Stimulated activated memory B cell treated with anti-CD40 and anti-IgM and Interleukin-4, amounts not matched to agents 10 μg/mL and 1 μg/mL and 100 μg/mL, for 72 hours (primary cell): ENCODE measurements around the gene TNIP2.

ENCODE experiments used
- ATAC-seq: fragments of 150-1000 bp; cut with Tn5 transposase; 2 replicates; pipeline ENCODE4 v1.10.0; 2021
- H3K27ac Mint-ChIP-seq: one replicate; pipeline ENCODE4 v1.8.0; 2022; ENCODE audit warnings: mild to moderate bottlenecking, mixed read lengths
- H3K27me3 Mint-ChIP-seq: one replicate; pipeline ENCODE4 v1.8.0; 2022; ENCODE audit warnings: mixed read lengths
- H3K36me3 Mint-ChIP-seq: one replicate; pipeline ENCODE4 v1.8.0; 2022; ENCODE audit warnings: mixed read lengths
- H3K4me1 Mint-ChIP-seq: one replicate; pipeline ENCODE4 v1.8.0; 2022; ENCODE audit warnings: mixed read lengths
- H3K4me3 Mint-ChIP-seq: one replicate; pipeline ENCODE4 v1.8.0; 2022; ENCODE audit warnings: mild to moderate bottlenecking, moderate library complexity, mixed read lengths
- H3K9me3 Mint-ChIP-seq: one replicate; pipeline ENCODE4 v1.8.0; 2022; ENCODE audit warnings: mixed read lengths

The TNIP2 gene

GRCh38 chr4:2796849-2797544 lies 40.9 kb upstream of the TNIP2 start:
- Mint-ChIP-seq H3K27me3 (no peaks in the 10 kb centered on the region), H3K4me1 (peaks cover 81% of the 10 kb centered on the region), H3K4me3 (no peak overlapping the region), H3K9me3 (no peaks in the 10 kb centered on the region), H3K27ac (peak overlapping the region; percentile 87), H3K36me3 (no peaks in the 10 kb centered on the region)
- no peak for ATAC-seq

DNA sequence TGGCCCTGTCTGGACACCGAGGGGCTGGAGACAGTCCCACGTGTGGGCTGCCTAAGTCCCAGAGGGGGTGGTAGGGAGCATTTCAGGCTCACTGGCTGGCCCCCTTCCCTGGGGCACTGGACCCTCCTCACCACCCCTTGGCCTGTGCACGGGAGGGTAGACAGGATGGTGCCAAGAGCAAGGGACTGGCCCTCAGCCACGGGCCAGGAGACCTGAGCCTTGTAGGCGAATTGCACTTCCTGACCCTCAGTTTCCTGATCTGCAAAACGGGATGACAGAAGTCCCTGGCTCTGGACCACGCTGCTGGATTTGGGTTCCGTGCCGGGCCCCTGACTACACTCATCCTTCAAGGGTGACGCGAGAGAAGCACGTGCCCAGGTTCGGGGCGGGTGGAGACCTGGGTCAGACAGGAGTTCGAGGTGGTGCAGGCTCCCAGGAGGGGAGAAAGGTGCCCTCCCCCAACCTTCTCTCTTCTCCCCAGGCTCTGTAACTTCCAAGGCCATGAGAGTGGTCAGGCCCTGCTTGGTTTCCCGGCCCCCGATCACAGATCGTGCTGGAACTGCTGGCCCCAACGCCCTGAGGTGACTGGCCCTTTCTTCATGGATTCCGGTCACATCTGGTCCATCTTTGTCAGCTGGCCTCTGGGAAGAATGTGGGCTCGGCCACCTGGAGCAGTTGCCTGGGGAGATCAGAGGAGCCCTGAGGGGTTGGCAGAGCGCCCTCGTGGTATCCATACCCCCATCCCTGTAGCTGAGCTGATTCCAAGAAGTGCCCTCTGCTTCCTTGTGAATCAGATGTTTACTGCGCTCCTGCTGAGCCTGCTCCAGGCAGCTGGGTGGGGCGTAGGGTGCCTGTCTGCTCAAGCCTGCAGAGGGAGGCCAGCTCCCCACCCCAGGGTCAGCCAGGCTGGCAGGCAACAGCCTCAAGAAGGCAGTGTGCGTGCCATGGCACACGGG lies 40.0 kb upstream of the TNIP2 start:
- no peak for ATAC-seq
- Mint-ChIP-seq H3K4me3 (no peak overlapping the region), H3K27ac (no peak overlapping the region), H3K9me3 (no peaks in the 10 kb centered on the region), H3K27me3 (no peaks in the 10 kb centered on the region), H3K36me3 (no peaks in the 10 kb centered on the region), H3K4me1 (peaks cover 81% of the 10 kb centered on the region)

DNA sequence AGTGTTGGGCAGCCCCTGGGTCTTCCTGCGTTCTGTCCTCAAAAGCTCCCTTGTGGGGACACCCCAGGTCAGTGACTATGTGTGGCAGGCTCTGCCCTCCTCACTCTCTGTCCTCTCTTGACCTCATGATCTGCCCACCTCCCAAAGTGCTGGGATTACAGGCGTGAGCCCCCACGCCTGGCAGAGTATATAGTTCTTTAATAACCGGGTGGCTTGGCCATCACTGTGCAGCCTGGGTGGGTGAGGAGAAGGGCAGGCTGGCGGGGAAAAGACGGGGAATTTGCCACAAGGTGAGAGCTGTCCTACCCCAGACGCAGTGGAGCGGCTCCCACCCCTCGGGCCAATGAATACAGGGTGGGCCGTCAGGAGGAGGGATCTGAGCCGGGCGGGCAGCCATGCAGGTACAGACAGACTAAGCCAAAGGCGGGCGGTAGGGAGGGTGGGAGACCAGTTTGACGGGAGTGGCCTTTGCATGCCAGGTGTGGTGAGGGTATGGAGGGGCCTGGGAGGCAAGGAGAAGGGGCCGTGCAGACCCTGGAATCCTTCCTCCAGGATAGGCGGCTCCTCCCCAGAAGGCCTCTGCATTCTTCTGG lies 39.3 kb upstream of the TNIP2 start:
- H3K27ac Mint-ChIP-seq = no peak overlapping the region
- no peaks in the 10 kb centered on the region for H3K9me3 Mint-ChIP-seq
- H3K4me3 Mint-ChIP-seq = no peak overlapping the region
- peaks cover 81% of the 10 kb centered on the region for H3K4me1 Mint-ChIP-seq
- ATAC-seq = no peak
- H3K27me3 Mint-ChIP-seq = no peaks in the 10 kb centered on the region
- H3K36me3 Mint-ChIP-seq = no peaks in the 10 kb centered on the region

DNA sequence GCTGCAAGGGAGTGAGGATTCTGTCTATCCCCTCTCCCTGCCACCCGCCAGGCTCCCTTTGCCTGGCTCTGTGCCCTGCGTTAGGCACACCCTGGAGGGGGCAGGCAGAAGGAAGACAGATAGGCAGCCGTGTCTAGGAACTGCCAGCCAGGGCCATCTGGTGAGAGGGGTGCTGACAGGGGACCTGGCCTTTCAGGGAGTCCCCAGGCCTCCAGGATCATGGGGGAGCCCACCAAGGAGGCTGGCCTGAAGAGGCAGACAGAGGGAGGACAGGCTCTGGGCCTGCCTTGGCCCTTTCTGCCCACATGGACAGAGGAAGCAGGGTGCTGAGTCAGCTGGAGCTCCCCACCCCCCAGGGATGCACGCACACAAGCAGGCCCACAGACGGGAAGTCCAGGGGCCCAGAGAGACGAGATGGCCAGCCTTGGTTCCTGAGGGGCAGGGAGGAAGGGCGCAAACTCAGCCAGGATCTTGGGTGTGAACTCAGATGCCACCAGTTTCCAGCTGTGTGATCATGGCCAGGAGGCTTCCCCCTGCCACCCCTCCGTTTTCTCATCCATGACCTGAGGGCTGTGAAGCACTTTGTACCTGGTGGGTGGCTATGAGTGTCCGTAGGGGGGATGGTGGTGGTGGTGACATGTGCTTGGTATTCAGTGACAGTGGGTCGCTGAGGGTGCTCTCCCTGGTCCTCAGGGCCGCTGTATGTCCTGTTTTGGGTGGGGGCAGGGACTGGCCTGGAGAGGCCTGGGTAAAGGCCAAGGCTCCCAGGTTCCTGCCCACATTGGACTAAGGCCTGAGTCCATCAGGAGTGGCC lies 38.6 kb upstream of the TNIP2 start:
- Mint-ChIP-seq H3K9me3 (no peaks in the 10 kb centered on the region), H3K27ac (peak overlapping the region; percentile 46), H3K36me3 (no peaks in the 10 kb centered on the region), H3K4me3 (peak overlapping the region; percentile 81), H3K27me3 (no peaks in the 10 kb centered on the region), H3K4me1 (peaks cover 80% of the 10 kb centered on the region)
- ATAC-seq = no peak

GRCh38 chr4:2793586-2794485 lies 37.7 kb upstream of the TNIP2 start:
- H3K4me1 Mint-ChIP-seq = peaks cover 80% of the 10 kb centered on the region
- no peaks in the 10 kb centered on the region for H3K27me3 Mint-ChIP-seq

GRCh38 chr4:2792711-2793585 lies 36.8 kb upstream of the TNIP2 start, which contains the start of gene SH3BP2:
Gene SH3BP2 (plus strand): TSS chr4:2793085. CDS start chr4:2820618, 27,533 bp downstream.
- H3K36me3 Mint-ChIP-seq = no peaks in the 10 kb centered on the region
- H3K4me1 Mint-ChIP-seq = peaks cover 80% of the 10 kb centered on the region
- ATAC-seq = peak; percentile 70
- peak within 1 kb of the TSS; percentile 96 for H3K27ac Mint-ChIP-seq
- H3K9me3 Mint-ChIP-seq = no peaks in the 10 kb centered on the region
- peak within 1 kb of the TSS; percentile 81 for H3K4me3 Mint-ChIP-seq
- H3K27me3 Mint-ChIP-seq = no peaks in the 10 kb centered on the region

More at GRCh38 chr4:2793586-2794485, 37.7 kb upstream of the TNIP2 start:
- Mint-ChIP-seq H3K36me3 (no peaks in the 10 kb centered on the region), H3K9me3 (no peaks in the 10 kb centered on the region), H3K27ac (peak overlapping the region; percentile 46), H3K4me3 (peak overlapping the region; percentile 81)
- ATAC-seq = peak; percentile 9

GRCh38 chr4:2792396-2792710 lies 36.2 kb upstream of the TNIP2 start:
- Mint-ChIP-seq H3K27ac (peak overlapping the region; percentile 96), H3K4me1 (peaks cover 80% of the 10 kb centered on the region), H3K4me3 (peak overlapping the region; percentile 21), H3K36me3 (no peaks in the 10 kb centered on the region), H3K9me3 (no peaks in the 10 kb centered on the region), H3K27me3 (no peaks in the 10 kb centered on the region)
- no peak for ATAC-seq

- ATAC-seq = no peak
- Mint-ChIP-seq H3K36me3 (no peaks in the 10 kb centered on the region), H3K27ac (peak overlapping the region; percentile 96), H3K9me3 (no peaks in the 10 kb centered on the region), H3K27me3 (no peaks in the 10 kb centered on the region), H3K4me3 (no peak overlapping the region), H3K4me1 (peaks cover 84% of the 10 kb centered on the region)
Measured at GRCh38 chr4:2791518-2792395, 35.6 kb upstream of the TNIP2 start.

DNA sequence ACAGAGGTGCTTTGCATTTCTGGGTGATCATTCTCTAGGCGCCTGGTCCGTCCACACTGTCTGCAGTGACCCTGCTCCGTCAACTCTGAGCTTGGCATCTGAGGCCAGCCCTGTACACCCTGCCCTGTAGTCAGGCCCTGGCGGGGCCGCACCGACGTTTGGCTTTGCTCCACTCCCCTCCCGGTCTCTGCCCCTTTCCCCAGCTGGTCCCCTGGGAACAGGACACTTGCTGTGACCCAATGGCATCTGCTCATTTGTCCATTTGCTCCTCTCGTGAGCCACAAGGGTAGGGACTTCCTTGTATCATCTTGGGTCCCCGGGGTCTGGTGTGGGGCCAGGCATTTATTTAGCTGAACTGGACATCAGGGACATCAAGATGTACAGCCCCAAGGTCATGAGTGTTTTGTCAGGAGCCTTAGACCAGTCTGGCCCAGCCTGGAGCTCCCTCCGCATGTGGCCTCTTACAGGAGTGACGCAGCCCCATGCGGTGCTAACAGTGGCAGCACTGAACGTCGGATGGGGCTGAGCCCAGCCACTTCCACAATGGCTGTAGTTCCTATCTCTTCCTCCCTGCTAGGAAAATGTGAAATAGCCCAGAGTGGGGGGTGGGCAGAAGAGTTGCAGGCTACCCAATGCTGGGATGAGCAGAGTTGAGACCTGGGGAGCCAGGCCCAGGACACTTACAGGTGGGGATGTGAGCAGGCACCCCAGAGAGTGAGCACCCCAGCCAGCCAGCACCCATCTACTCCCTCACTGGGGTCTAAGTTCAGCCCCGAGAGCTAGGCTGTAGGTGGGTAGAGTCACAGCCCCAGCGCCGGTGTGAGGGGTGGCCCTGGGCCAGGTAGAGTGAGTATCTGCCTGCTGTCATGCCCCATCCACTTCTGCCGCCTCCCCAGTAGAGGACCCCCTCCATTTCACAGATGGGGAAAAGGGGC lies 34.7 kb upstream of the TNIP2 start:
- Mint-ChIP-seq H3K4me1 (peaks cover 89% of the 10 kb centered on the region), H3K27me3 (no peaks in the 10 kb centered on the region), H3K4me3 (no peak overlapping the region), H3K27ac (peak overlapping the region; percentile 96), H3K9me3 (no peaks in the 10 kb centered on the region), H3K36me3 (no peaks in the 10 kb centered on the region)
- ATAC-seq = no peak

DNA sequence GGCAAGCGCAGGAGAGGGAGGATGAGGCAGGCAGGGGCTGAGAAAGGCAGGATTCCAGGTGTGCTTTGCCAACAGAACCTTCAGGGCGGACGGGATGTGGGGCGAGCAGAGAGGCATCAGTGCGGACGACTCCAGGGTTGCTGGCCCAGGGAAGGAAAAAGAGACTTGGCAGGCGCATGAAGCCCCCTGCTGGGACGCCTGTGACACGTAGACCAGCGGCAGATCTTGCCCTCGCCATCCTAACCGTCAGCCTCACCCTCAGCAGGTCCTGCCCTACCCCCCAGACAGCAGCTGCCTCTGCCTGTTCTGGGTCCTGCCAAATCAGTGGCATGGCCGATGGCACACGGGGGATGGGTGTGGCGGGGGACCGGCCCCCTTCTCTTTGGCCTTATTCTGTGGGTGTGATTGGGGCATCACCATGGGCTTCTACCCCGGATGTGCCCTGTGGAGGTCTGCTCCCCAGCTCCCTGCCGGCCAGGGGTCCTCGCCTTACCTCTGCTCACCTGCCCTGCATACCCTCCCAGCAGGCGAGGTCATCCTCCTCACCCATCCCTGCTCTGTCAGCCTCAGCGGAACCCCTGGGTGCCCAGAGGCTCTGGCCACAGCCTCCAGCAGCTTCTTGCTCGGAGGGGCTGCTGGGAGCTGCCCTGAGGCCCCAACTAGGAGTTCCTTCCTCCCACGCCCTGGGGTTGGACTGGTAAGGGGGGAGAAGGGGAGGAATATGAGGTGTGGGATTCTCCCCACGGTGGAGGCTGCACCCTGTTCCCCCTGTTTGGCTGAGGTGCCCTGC lies 33.9 kb upstream of the TNIP2 start:
- no peak overlapping the region for H3K4me3 Mint-ChIP-seq
- H3K4me1 Mint-ChIP-seq = peaks cover 82% of the 10 kb centered on the region

GRCh38 chr4:2789351-2789750 lies 33.2 kb upstream of the TNIP2 start:
- no peaks in the 10 kb centered on the region for H3K36me3 Mint-ChIP-seq
- H3K27ac Mint-ChIP-seq = peak overlapping the region; percentile 96
- ATAC-seq = no peak
- no peaks in the 10 kb centered on the region for H3K9me3 Mint-ChIP-seq
- no peaks in the 10 kb centered on the region for H3K27me3 Mint-ChIP-seq
- peaks cover 76% of the 10 kb centered on the region for H3K4me1 Mint-ChIP-seq
- H3K4me3 Mint-ChIP-seq = no peak overlapping the region

More for the DNA sequence above, 33.9 kb upstream of the TNIP2 start:
- Mint-ChIP-seq H3K36me3 (no peaks in the 10 kb centered on the region), H3K27ac (peak overlapping the region; percentile 96), H3K9me3 (no peaks in the 10 kb centered on the region), H3K27me3 (no peaks in the 10 kb centered on the region)
- no peak for ATAC-seq
